ENCODE data around the gene RAD1.
A peak's percentile ranks its signal among the peaks of the same experiment; 100 is the strongest.
"Not testable (repeated sequence)": the region's sequence is repeated elsewhere in the genome, so short reads cannot be mapped to it uniquely, and the experiment has no call there.

The RAD1 gene, protein sequence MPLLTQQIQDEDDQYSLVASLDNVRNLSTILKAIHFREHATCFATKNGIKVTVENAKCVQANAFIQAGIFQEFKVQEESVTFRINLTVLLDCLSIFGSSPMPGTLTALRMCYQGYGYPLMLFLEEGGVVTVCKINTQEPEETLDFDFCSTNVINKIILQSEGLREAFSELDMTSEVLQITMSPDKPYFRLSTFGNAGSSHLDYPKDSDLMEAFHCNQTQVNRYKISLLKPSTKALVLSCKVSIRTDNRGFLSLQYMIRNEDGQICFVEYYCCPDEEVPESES

DNA sequence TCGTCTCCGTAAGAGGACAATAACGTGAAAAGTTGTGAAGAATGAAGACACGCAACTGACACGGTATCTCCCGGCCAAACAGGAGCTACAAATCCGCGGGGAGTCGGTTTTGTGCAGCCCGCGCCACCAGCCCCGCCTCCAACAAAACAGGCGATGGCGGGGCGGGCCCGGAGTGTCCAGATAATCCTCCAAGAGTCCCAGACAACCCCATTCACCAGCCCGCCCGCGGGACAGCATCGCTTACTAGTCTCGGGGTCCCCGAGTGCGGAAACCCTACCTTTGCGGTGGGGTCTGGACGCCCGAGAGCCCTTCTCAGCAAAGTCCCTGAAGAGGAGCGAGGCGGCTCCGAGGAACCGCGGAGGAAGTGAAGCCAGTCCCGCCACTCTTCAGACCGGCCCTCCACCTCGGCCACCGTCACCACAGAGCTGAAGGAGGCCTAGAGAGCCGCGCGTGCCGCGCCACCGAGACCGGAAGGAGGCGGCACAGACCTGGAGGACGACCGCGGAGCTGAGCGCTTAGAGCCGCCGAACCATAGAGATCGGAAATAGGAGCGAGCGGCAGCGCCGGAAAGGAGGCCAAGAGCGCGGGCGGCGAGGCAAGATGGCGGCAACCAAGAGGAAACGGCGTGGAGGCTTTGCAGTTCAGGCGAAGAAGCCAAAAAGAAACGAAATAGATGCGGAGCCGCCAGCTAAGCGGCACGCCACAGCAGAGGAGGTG lies at the start of gene RAD1, which contains the start of gene BRIX1:
Gene RAD1, minus strand, starts transcription at position 366 of the 717 bp plus-strand sequence. CDS start 612 bp downstream, outside the sequence.
Gene BRIX1, plus strand, starts transcription at position 573 of the 717 bp plus-strand sequence. Its CDS starts 28 bp downstream, at position 601.
- DNase-seq (ENCODE audit: low read depth in 2 of 2): peak; percentile 78 to 79

DNA sequence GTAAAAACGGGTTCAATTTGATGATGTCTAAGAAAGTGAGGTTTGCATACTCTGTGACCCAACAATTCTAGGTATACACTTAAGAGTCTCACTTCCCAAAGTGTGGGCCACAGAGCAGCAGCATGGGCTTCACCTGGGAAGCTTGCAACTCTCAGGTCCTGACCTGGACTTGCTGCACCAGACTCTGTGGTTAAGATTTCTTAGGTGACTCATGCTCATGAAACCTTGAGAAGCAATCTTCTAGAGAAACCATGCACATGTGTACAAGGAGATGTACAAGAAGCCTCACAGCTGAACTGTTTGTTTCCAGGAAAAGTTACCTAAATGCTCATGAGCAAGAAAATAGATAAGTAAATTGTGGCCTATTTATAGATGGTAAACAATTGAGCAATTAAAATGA lies 44.0 kb upstream of the RAD1 start:
- DNase-seq (ENCODE audit: low read depth in 2 of 2): no peak

DNA sequence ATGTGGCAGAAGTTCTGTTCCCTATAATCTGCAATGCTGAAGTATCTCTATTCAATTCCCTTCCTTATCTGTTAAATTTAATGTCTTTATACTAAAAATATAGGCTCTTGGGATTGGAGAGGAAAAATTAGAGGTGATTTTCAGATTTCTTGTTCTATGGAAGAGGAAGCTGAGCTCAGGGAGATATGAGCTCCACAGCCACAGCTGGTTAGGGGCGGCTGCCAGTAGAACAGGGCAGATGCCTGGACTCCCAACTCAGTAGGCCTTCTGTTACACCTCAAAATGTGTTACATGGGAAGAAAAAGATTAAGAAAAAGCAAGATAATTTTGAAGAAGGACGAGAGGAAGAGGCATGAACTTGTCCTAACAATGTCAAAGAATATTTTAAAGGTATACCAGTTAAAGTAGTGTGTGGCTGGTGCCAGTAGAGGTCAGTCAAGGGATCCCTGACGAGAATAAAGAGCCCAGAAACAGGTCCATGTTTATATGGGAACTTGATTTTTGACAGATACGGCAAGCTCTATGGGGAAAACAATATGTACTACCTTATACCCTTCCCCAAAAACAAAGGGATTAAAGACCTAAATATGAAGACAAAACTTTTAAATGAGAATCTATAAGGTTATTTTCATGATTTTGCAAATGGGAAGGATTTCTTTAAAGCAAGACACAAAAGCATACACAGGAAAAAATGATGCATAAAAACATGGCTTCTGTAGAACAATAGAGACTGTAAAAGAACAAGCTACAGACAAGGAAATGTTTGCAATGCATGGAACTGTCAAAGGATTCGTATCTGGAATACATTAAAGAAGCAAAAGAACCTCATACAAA lies 42.8 kb upstream of the RAD1 start:
- DNase-seq (ENCODE audit: low read depth in 2 of 2): no peak

DNA sequence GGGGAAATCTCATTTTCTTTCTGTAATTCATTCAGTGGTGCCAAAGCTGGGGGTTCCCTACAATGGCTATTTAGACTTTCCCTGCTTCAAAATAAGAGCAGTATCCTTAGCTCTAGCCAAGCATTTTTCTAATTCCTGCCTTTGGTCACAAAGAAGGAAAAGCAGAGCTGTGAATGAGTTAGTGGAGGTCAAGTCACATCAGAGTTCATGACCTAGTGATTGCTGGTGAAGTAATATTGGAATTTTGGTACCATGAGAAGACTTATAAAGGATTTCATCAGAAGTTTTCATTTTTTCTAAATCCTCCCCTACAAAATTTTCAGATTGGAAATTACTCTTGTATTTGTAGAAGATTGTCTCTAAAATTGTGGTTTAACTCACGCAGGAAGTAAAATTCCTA lies 42.0 kb upstream of the RAD1 start:
- DNase-seq (ENCODE audit: low read depth in 2 of 2): no peak

DNA sequence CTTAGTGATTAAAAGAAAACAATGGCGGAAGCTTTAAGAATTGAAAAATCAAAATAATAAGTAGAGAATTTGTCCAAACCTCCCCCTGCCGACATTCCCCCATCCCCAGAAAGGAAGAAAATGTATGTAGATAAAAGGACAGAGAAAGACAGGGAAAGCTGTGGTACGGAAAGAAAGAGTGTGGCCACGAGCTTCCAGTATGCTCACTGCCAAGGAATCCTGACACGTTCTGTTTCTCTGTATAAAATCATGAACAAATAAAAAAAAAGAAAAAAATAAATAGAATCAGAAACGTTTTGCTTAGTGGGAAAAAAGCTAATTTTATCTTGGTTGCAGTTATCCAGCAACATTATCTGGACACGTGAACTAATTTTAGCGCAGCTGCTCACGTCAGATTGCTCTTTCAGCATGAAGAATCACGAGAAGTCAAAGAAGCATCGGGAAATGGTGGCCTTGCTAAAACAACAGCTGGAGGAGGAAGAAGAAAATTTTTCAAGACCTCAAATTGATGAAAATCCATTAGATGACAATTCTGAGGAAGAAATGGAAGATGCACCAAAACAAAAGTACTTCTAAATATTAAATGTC lies 29.2 kb upstream of the RAD1 start:
- no peak for DNase-seq (ENCODE audit: low read depth in 2 of 2)

DNA sequence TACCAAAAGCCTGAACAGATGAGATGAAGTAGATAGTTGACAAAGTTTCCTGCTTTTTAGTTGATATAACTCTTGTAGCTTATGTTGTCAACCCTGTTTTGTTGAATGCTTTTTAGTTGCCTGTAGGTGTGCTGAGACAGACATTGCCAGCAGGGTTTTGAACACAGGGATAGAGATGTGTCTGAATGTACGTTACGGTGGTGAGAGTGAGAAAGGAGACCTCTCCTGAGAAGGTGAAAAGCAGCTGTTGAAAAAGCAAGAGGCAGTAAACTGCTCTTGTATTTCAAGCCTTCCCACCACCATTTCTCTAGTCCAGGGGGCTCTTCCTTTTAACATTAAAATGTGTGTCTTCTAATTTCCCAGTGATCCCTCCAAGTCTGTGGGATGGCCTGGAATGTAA lies 28.7 kb upstream of the RAD1 start:
- no peak for DNase-seq (ENCODE audit: low read depth in 2 of 2)

DNA sequence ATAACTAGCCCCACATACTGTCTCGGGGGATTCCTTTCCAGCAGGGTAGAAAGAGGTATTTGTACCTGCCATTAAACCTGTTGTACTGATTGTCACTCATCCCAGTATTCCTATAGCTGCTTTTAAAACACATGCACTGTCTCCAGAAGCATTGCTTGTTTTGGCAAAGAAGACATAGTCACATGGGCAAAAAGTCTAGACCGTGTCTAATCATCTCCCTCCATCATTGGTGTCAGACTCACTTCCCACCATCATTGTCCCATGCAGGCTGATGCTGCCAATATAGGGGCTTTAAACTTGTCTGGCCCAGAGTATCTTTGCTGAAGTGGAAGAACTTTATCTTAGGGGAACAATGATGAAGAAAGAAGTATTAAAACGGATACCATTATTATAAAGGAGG lies 26.6 kb upstream of the RAD1 start:
- no peak for DNase-seq (ENCODE audit: low read depth in 2 of 2)

DNA sequence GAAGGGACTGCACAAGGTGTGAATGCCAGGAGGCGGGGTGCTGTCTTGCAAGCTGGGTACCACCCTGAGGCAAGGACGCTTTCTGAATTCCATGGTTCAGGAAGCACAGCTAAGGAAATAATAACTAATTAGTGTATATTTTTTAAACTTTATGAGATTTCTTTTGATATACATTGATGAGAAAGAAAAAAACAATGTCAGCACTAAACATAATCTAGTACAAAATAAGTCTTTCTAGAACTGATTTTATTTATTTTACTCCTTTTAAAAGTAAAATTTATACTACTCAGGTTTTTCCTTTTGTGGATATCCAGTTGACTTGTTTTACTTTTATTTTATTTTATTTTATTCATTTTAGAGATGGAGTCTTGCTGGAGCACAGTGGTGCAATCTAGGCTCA lies 17.6 kb upstream of the RAD1 start:
- no peak for DNase-seq (ENCODE audit: low read depth in 2 of 2)

DNA sequence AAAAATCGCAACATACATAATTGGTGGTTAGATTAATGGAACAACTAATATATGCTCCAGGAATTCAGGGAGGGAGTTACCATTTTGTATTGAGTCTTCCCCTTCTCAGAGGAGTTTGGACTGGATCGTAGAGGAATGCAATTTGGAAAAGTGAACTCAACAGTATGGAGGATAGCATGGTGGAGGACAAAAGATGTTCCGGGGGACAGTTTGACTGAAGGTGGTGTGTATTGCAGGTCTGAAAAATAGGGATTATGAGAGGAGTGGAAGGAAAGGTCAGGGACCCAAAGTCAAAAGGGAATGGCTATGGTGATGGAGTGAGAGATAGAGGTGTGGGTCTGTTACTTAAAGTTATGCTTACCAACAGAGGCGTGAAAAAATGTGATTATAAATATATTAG lies 15.6 kb upstream of the RAD1 start:
- DNase-seq (ENCODE audit: low read depth in 2 of 2): no peak

DNA sequence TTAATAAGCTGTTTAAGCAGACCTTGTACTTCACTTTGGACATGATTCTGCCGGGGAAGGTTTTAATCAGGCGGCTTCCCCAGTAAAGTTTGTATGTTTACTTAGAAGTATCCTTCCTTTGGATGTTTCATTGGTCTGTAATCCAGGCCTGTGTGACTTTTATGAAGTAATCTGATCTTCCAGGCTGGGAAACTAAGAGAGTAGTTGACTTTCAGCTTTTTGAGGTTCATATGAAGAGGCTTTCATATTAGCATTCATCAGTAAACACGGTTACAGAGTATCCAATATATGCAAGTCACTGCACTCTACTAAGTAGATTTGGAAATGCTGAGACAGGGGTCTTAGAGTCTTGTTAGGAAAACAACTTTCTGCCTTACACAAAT lies 15.1 kb upstream of the RAD1 start:
- no peak for DNase-seq (ENCODE audit: low read depth in 2 of 2)

DNA sequence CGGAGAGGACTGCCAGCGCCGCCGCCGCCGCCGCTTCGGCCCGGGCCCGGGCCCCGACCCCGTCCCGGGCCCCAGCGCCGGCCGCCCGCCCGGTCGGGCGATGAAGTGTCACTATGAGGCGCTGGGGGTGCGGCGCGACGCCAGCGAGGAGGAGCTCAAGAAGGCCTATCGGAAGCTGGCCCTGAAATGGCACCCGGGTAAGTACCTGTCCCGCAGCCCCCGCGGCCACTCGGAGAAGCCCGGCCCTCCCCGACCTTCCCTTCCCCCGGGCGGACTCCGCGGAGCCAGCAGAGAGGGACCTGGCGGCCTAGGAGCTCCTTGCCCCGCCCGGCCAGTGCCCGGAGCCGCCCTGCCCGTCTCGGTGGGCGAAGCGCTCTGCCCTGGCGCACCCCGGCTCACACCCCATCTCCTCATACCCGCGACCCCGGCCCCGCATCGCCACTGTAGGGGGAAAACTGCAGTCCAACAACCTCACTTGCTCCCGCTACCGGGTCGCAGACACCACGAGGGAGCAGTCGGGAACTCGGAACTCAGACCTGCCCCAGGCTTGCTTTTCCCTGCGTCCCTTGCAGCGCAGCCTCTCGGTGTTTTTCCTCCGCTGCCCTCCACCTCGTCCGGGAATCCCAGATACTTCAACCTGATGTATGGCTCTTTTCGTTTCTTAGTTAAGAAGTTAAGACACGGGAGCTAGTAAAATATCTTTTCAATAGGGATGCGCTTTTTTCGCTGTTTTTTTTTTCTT lies 14.6 kb upstream of the RAD1 start:
- DNase-seq (ENCODE audit: low read depth in 2 of 2): peak; percentile 39 to 52

DNA sequence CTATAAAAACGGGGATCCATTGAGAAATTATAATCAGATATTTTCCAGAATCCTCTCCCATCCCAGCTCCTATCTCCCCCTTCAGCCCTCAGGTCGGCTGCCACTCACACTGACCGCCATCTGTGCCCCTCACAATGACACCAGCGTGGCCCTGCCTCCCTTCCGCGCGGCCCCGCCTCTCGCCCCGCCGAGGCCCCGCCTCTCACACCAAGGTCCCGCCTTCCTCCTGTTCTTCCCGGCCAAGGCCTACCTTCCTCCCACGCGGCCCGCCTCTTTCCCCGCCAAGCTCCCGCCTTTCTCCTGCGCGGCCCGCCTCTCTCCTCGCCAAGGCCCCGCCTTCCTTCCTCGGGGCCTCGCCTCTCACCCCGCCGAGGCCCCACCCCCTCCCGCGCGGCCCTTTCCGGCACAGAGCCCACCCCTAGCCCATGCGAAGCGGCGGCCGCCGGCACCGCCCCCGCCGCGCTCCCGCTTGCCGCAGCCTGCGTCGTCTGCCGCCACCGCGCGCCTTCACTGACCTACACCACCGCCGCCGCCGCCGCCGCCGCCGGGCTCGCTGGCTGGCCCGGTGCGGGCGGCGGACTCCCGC lies 13.9 kb upstream of the RAD1 start, which contains the start of gene DNAJC21:
Gene DNAJC21, plus strand, starts transcription at position 426 of the 586 bp plus-strand sequence. CDS start 261 bp downstream, outside the sequence.
- DNase-seq (ENCODE audit: low read depth in 2 of 2): peak; percentile 95 to 97

DNA sequence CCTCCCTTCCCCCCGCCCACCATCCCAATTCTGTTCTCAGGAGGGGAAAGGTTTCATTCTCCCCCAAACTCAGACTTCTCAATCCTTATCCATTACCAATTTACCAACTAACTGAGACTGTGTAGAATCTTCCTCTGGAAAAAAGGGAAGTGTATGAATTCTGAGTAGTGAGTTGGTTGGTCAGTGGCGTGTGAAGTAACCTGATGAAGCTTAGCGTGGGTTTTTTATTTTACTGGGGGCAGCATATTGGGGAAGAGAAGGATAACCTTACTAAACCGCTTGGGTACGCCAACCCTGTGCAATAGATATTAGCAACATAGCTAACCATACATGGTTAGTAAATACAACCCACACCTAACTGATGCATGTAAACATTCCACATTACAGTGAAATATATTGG lies 13.0 kb upstream of the RAD1 start:
- no peak for DNase-seq (ENCODE audit: low read depth in 2 of 2)

DNA sequence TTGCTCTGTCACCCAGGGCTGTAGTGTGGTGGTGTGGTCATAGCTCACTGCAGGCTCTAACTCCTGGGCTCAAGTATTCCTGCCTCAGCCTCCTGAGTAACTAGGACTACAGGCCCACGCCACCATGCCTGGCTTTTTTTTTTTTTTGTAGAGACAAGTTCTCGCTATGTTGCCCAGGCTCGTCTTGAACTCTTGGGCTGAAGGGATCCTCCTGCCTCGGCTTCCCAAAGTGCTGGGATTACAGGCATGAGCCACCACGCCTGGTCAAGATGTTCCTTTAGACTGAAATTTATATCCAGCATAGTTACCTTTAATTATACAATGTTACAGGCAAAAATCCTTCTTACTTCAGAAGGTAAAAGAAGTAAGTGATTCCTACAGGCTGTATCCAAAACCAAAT lies 12.5 kb upstream of the RAD1 start:
- DNase-seq (ENCODE audit: low read depth in 2 of 2): no peak

DNA sequence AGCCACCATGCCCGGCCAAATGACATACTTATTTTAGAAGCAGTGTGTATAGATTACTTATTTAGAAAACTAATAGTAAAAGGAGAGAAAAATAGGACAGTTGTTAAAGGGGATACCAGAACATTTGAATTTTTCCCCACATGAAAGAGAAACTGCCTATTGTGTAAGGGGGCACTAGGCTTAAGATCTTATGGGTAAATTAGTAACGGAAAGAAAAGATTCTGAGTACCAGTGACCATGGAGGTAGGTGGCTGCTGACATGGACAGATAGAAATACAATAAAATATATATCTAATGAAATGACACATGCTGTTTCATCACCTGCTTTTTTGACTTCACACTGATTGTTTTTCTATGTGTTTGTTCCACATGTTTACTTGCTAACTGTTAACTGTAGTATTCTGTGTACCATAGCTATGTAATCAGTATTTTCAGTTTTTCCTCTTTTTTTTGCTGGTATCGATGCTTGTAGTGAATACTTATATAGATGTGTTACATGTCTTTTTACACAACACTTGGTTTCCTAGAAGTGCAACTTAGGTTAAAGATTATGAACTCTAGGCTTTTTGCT lies 11.1 kb upstream of the RAD1 start:
- DNase-seq (ENCODE audit: low read depth in 2 of 2): no peak

DNA sequence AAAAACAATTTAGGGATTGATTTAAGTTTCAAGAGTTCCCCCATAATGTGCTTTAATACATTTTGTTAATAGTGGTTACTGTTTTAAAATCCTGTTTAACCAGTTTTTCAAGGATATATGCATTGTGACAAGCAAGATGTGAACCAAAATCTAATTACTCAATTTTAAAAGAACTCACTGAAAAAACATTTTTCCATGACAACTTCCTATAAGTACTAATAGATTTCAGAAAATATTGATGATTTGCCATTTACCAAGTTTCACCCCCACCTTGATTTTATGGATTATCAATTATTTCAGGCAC lies 9.1 kb upstream of the RAD1 start:
- no peak for DNase-seq (ENCODE audit: low read depth in 2 of 2)

DNA sequence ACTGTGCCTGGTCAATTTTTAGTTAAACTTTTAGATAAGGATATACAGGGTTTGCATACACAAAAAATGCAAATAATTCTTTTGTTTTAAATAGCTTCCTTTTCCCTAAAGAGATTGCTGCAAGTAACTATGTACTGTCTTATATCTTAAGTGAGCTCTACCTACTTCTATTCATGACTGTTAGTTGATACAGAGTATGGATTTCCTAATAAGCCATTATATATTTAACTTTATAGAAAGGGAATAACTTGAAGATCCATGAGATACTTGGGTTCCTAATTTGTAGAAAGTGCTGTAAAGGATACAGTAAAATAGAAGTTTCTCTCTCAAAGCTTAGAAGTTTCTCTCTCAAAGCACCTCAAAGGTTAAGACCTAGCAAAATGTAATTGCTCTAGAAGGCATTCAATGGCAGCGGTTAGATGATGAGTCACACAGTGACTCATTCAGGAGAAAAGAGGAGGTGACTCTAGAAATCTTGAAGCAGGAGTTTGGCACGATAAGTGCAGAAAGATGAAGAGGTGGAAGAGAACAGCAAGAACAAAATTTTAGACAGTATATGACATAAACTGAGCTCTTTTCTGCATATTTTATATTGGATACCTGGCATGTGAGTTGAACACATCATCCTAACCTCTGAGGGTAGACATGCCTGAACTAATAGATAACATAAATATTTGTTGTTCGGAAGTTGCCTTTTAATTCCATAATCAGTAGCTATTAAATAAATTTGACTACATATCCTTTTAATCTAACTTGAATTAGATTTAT lies 8.6 kb upstream of the RAD1 start:
- DNase-seq (ENCODE audit: low read depth in 2 of 2): no peak

DNA sequence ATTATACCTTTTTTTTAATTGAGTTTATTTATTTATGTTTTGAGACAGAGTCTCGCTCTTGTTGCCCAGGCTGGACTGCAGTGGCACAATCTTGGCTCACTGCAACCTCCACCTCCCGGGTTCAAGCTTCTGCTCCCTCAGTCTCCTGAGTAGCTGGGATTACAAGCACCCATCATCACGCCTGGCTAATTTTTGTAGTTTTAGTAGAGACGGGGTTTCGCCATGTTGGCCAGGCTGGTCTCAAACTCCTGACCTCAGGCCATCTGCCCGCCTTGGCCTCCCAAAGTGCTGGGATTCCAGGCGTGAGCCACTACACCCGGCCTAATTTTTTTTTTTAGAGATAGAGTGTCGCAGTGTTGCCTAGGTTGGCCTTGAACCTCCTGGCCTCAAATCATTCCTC lies 8.0 kb upstream of the RAD1 start:
- not testable (repeated sequence) for DNase-seq (ENCODE audit: low read depth in 2 of 2)

DNA sequence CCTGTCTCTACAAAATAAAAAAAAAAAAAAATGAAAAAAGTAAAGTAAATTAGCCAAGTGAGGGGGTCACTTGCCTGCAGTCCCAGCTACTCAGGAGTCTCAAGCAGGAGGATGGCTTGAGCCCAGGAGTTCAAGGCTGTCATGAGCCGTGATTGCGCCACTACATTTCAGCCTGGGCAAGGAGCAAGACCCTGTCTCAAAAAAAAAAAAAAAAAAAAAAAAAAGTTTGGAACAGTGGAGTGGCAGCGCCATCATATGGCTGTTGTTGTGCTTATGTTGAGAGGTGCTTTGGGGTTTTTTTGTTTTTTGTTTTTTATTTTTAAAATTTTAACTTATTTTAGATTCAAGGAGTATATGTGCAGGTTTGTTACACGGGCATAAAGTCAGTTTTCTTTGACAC lies 3.8 kb upstream of the RAD1 start:
- no peak for DNase-seq (ENCODE audit: low read depth in 2 of 2)

DNA sequence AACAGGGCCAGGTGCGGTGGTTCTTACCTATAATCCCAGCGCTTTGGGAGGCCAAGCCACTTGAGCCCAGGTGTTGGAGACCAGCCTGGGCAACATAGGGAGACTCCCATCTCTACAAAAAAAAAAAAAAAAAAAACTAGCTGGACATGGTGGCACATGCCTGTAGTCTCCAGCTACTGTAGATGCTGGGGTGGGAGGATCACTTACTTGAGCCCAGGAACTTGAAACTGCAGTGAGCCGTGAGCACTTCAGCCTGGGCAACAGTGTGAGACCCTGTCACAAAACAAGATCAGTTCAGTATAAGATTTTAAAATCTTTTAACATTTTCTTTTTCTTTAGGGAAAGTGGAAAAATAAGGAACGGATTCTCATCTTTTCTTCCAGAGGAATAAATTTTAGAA lies 2.7 kb upstream of the RAD1 start:
- no peak for DNase-seq (ENCODE audit: low read depth in 2 of 2)

Data from stimulated activated CD4-positive, alpha-beta T cell treated with anti-CD3 and anti-CD28 coated beads, Interleukin-1b, Interleukin-23, amount 100 ng/mL, for 1 hour (primary cell).